Neural progenitor cell (in vitro differentiated cells): ENCODE measurements around the gene USH1G. TPM values are rescaled to one million over a fixed set of nuclear protein-coding genes. Genes with fewer than 3 reads are reported as not detected.

ENCODE experiments used
- DNase-seq: peaks from one replicate; pipeline ENCODE4 v3.0.0-alpha.2; 2016; ENCODE audit warnings: low spot score
- H2AFZ ChIP-seq: fragments of 200-600 bp; sonication (generic); replicated peaks from 2 replicates; pipeline ENCODE4 v1.6.1; 2016; ENCODE audit warnings: antibody characterized with exemption
- H3F3A ChIP-seq: fragments of 200-600 bp; sonication (generic); 2 replicates; pipeline ENCODE4 v1.6.1; 2016; ENCODE audit warnings: antibody characterized with exemption, low read depth
- H3K27ac ChIP-seq: fragments of 200-600 bp; sonication (generic); 2 replicates; pipeline ENCODE4 v1.5.1; 2016; ENCODE audit warnings: mild to moderate bottlenecking
- H3K27me3 ChIP-seq: fragments of 200-600 bp; sonication (generic); 2 replicates; pipeline ENCODE4 v1.6.1; 2016; ENCODE audit warnings: mild to moderate bottlenecking, moderate library complexity
- H3K36me3 ChIP-seq: fragments of 200-600 bp; sonication (generic); 2 replicates; pipeline ENCODE4 v1.5.1; 2016
- H3K4me1 ChIP-seq: fragments of 200-600 bp; sonication (generic); 2 replicates; pipeline ENCODE4 v1.6.1; 2016; ENCODE audit warnings: mixed run types
- H3K4me2 ChIP-seq: fragments of 200-600 bp; sonication (generic); 2 replicates; pipeline ENCODE4 v1.6.1; 2016
- H3K4me3 ChIP-seq: fragments of 200-600 bp; sonication (generic); 2 replicates; pipeline ENCODE4 v1.5.1; 2016
- H3K79me2 ChIP-seq: fragments of 200-600 bp; sonication (generic); 2 replicates; pipeline ENCODE4 v1.6.1; 2016; ENCODE audit warnings: low read depth
- H3K9ac ChIP-seq: fragments of 200-600 bp; sonication (generic); 2 replicates; pipeline ENCODE4 v1.6.1; 2016
- H3K9me3 ChIP-seq: fragments of 200-600 bp; sonication (generic); 2 replicates; pipeline ENCODE4 v1.5.1; 2016; ENCODE audit warnings: low read depth
- H4K20me1 ChIP-seq: fragments of 200-600 bp; sonication (generic); 2 replicates; pipeline ENCODE4 v1.6.1; 2016; ENCODE audit warnings: low read depth
- H3K27ac Mint-ChIP-seq: 3 replicates; pipeline ENCODE4 v1.8.0; 2021; ENCODE audit warnings: mixed read lengths
- H3K27me3 Mint-ChIP-seq: 2 replicates; pipeline ENCODE4 v1.8.0; 2022; ENCODE audit warnings: low read depth, mild to moderate bottlenecking, inconsistent platforms, moderate library complexity, mixed read lengths; ENCODE audit not compliant: insufficient read depth
- H3K36me3 Mint-ChIP-seq: 3 replicates; pipeline ENCODE4 v1.8.0; 2021; ENCODE audit warnings: mixed read lengths
- H3K4me1 Mint-ChIP-seq: 3 replicates; pipeline ENCODE4 v1.8.0; 2021; ENCODE audit warnings: mixed read lengths
- H3K4me3 Mint-ChIP-seq: 3 replicates; pipeline ENCODE4 v1.8.0; 2021; ENCODE audit warnings: mild to moderate bottlenecking, moderate library complexity, mixed read lengths
- H3K9me3 Mint-ChIP-seq: 3 replicates; pipeline ENCODE4 v1.8.0; 2020; ENCODE audit warnings: mixed read lengths
- CTCF ChIP-seq: fragments of 200-600 bp; sonication (generic); IDR thresholded peaks from 2 replicates; pipeline ENCODE4 v1.5.1; 2017; ENCODE audit warnings: antibody characterized with exemption, mild to moderate bottlenecking
- EZH2 ChIP-seq: fragments of 200-600 bp; sonication (generic); IDR thresholded peaks from 2 replicates; pipeline ENCODE4 v1.6.1; 2017; ENCODE audit warnings: antibody characterized with exemption, mild to moderate bottlenecking, moderate library complexity
- EZH2phosphoT487 ChIP-seq: fragments of 200-600 bp; sonication (generic); IDR thresholded peaks from 2 replicates; pipeline ENCODE4 v1.6.1; 2017; ENCODE audit warnings: antibody characterized with exemption
- total RNA-seq: library from RNA; depleted of rRNA; stranded (reverse); fragments of >200 nt; gene quantifications from 2 replicates; pipeline ENCODE4 v1.2.3, GENCODE V29; 2015; ENCODE audit warnings: low replicate concordance

The USH1G gene
- total RNA-seq, 1 donor from 2014 or later, result not detected

GRCh38 chr17:74919440-74920305, 3.4 kb downstream of the USH1G start:
- Histone ChIP-seq H2AFZ (no peak overlapping the region), H3K36me3 (no peaks in the 10 kb centered on the region), H3K4me2 (no peak overlapping the region), H3K79me2 (no peaks in the 10 kb centered on the region), H3K27ac (no peak overlapping the region), H3K27me3 (peaks cover 34% of the 10 kb centered on the region), H3K9me3 (no peaks in the 10 kb centered on the region), H4K20me1 (no peaks in the 10 kb centered on the region), H3K4me3 (no peak overlapping the region), H3F3A (no peaks in the 10 kb centered on the region), H3K4me1 (peaks cover 19% of the 10 kb centered on the region), H3K9ac (no peak overlapping the region)
- Mint-ChIP-seq H3K27ac (no peak overlapping the region), H3K9me3 (no peaks in the 10 kb centered on the region), H3K4me3 (no peak overlapping the region), H3K36me3 (no peaks in the 10 kb centered on the region), H3K4me1 (peaks cover 20% of the 10 kb centered on the region), H3K27me3 (peaks cover 32% of the 10 kb centered on the region)
- TF ChIP-seq CTCF, result peak; percentile 33
- TF ChIP-seq EZH2phosphoT487, result no peak
- peak; percentile 56 for DNase-seq

GRCh38 chr17:74918906-74919305, 4.1 kb downstream of the USH1G start:
- H3K27ac Mint-ChIP-seq, result no peak overlapping the region

GRCh38 chr17:74917430-74917829, 5.6 kb downstream of the USH1G start:
- Histone ChIP-seq H3K4me2 (no peak overlapping the region), H3K27ac (no peak overlapping the region), H3K9me3 (no peaks in the 10 kb centered on the region), H3K4me3 (no peak overlapping the region), H3K36me3 (no peaks in the 10 kb centered on the region), H3K27me3 (peaks cover 12% of the 10 kb centered on the region), H3K79me2 (no peaks in the 10 kb centered on the region), H2AFZ (no peak overlapping the region), H3K9ac (no peak overlapping the region), H3K4me1 (peaks cover 3% of the 10 kb centered on the region), H4K20me1 (no peaks in the 10 kb centered on the region), H3F3A (no peaks in the 10 kb centered on the region)
- no peak for DNase-seq
- H3K4me3 Mint-ChIP-seq, result no peak overlapping the region
- H3K4me1 Mint-ChIP-seq, result peaks cover 19% of the 10 kb centered on the region
- peaks cover 6% of the 10 kb centered on the region for H3K9me3 Mint-ChIP-seq
- peaks cover 24% of the 10 kb centered on the region for H3K27me3 Mint-ChIP-seq
- no peak overlapping the region for H3K27ac Mint-ChIP-seq
- no peaks in the 10 kb centered on the region for H3K36me3 Mint-ChIP-seq
- TF ChIP-seq CTCF, result no peak
- TF ChIP-seq EZH2phosphoT487, result no peak
- TF ChIP-seq EZH2, result no peak

More at GRCh38 chr17:74918906-74919305, 4.1 kb downstream of the USH1G start:
- no peaks in the 10 kb centered on the region for H3K9me3 Mint-ChIP-seq
- H3K9me3 ChIP-seq, result no peaks in the 10 kb centered on the region
- no peaks in the 10 kb centered on the region for H4K20me1 ChIP-seq
- H3K36me3 ChIP-seq, result no peaks in the 10 kb centered on the region
- DNase-seq, result no peak
- no peak overlapping the region for H2AFZ ChIP-seq
- peaks cover 12% of the 10 kb centered on the region for H3K4me1 ChIP-seq
- H3K4me3 ChIP-seq, result no peak overlapping the region
- H3K4me1 Mint-ChIP-seq, result peaks cover 23% of the 10 kb centered on the region
- no peak overlapping the region for H3K9ac ChIP-seq
- H3K27me3 Mint-ChIP-seq, result peaks cover 28% of the 10 kb centered on the region
- H3F3A ChIP-seq, result no peaks in the 10 kb centered on the region
- H3K27me3 ChIP-seq, result peaks cover 26% of the 10 kb centered on the region
- no peak overlapping the region for H3K27ac ChIP-seq
- H3K4me3 Mint-ChIP-seq, result no peak overlapping the region
- H3K79me2 ChIP-seq, result no peaks in the 10 kb centered on the region
- TF ChIP-seq CTCF (no peak), EZH2 (no peak), EZH2phosphoT487 (no peak)
- no peaks in the 10 kb centered on the region for H3K36me3 Mint-ChIP-seq
- H3K4me2 ChIP-seq, result no peak overlapping the region
